DMS 273 (cell line): ENCODE measurements around the gene PRKCE.

Source experiments
- DNase-seq: peaks from one replicate; lab custom pipeline; 2025; ENCODE audit not compliant: unreplicated experiment; lab: John Stamatoyannopoulos, UW

Gene PRKCE

GRCh38 chr2:46062637-46063412, 411.4 kb downstream of the PRKCE start:
- peak; percentile 90 for DNase-seq

GRCh38 chr2:46064396-46064795, 412.9 kb downstream of the PRKCE start:
- DNase-seq = no peak

GRCh38 chr2:46065152-46065551, 413.7 kb downstream of the PRKCE start:
- DNase-seq = no peak

- DNase-seq = no peak
These were observed 414.6 kb downstream of the PRKCE start for GRCh38 chr2:46066116-46066515.

DNA sequence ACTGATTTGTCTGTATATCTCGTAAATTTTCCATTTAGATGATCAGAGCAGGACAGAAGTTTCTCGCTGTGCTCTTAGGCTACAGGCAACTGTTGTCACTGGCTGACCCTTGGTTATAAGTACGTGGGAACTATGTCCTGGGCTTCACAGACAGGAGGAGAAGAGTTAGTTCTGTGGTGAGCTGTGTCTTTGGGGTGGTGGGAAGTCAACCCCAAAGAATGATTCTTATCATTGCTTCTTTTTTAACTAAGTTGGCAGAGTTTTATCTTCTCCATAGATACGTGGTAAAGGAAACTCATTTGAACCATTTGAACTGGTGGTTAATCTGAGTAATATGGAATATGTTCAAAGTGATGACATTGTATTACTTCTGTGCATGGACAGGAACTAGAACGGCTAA, 415.1 kb downstream of the PRKCE start:
- DNase-seq = no peak

DNA sequence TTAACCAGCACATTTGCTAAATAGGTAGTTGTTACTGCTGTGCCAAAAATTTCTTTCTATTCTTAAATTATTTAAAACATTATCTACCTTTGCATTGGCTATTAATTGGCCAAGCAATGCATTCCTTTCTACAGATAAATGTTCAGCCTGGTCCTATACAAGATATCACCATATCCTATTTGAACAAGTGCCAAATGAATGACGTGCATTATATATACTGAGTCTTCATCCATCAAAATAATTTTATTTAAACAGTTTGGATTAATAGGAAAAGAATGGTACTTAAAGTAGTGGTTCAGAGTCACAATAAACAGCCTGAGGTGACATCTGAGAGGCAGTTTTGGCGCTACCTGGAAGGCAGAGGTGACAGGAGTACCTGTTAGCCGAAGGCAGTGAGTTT, 415.6 kb downstream of the PRKCE start:
- no peak for DNase-seq

DNA sequence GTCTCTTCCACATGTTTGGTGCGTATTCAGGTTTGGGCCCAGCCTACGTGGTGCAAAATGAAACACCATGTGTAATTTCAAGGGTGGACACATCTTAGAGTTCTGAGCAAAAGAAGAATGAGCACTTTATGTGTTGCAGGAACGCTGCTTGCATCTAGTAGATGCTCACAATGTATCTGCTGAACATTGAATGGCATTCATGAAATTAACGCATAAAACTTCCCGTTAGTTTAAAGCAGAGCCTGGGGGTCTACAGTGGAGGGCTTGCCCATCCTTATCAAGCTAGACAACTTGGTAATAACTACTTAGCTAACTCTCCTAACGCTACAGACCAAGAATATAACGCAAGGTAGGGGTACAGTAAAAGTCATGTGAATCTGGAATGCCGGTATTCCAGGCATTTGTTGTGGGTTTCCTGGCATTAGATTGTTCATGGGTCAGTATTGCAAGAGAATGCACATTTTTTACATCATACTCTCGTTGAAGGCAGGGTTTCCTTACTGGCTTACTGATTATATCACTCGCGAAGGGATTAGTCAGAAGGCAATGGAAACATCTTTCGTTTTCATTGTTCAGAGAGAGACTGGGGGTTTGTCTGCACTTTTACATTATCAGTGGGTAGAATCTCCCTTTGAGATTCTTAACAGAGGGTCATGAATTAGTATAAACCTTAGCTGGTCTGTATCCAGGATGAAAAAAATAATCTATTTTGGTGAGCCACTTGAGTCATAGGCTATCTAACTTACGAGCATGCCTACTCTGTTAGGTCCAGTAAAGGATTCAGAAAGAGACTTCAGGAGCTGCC, 416.2 kb downstream of the PRKCE start:
- DNase-seq = no peak

DNA sequence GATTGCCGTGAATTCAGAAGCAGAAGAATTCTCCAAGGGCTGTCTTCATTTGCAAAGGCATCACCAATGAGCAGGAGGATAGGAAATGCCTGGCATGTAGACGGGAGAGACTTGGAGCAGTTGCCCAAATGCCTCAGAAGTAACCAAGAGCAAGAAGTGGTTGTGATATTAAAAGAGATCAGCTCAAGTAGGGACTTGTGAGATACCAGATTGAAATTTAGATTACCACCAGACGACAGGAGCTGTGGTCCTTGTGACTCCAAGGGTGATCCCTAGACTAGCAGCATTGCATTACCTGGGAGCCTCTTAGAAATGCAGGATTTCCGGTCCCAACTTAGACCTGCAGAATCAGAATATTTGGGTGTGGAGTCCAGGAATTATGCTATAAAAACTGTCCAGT, 417.2 kb downstream of the PRKCE start:
- no peak for DNase-seq

- no peak for DNase-seq
These were observed 419.6 kb downstream of the PRKCE start for GRCh38 chr2:46071074-46071473.

DNA sequence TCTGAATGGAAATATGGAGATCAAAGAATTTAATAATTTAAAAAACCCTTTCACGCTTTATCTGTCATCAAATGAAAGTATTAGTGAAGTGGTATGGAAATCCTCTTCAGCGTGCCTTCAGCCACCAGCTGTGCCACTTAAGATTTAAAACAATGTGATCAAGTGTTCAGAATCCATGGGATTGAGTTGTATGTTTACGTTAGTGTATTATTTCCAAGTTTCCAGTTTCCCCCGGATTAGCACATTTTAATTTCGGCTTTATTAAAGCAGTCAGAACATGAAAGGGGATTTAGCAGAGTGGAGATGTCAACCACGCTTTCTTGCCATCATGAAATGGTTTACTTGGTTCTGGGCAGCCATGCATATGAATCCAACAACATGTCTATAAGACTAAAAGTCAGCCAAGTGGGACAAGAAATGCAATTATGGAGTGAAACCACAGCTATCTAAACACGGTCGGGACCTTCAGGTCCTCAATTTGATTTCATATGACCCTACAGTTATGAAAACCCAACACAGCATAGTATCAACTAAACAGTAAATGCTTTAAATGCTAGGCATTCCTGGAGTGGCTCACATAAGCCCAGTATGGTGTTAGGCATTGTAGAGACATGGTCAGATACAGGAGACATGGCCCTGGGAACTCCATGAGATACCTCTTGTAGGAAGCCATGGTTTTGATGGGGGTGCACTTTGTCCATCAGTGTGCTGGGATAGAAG, 420.8 kb downstream of the PRKCE start:
- no peak for DNase-seq

- DNase-seq = peak; percentile 10
These were observed 422.1 kb downstream of the PRKCE start for GRCh38 chr2:46073540-46074046.

DNA sequence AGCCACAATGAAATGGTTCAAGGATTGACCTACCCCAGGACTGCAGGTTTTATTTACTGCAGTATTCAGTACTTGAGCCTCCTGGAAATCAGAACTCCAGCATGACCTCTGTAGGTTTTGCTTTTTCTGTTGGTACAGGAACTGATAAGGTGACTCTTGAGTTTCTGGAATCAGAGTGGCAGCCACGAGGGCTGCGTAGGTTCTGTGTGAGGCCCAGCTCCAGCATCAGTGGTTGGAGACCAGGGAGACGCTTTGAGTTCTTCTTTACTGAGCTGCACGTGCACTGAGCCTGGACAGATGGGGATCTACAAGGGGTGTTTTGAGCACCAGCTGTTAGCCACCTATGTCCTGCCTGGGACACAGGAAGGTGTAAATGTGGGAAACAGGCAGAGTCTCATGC, 423.0 kb downstream of the PRKCE start:
- DNase-seq = peak; percentile 65

DNA sequence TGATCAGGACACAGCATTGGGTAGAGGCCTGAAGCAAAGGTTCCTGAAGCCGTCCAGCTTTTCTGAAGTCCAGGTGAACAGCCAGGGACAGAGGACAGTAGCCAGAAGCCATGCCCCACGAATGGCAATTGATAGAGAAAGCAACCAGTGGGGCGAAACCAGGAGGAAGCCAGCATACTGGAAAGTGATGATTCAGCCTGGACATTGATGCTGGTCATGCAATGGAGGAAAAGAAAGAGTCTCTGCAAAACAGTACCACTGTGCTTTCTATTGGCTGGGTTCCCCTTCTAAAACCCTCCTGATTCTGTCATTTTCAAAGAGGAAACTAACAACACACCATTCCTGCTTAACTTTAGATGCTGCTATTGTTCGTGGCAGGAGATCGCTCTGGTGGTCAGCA, 424.4 kb downstream of the PRKCE start:
- no peak for DNase-seq

GRCh38 chr2:46076251-46076650, 424.8 kb downstream of the PRKCE start:
- DNase-seq = no peak

DNA sequence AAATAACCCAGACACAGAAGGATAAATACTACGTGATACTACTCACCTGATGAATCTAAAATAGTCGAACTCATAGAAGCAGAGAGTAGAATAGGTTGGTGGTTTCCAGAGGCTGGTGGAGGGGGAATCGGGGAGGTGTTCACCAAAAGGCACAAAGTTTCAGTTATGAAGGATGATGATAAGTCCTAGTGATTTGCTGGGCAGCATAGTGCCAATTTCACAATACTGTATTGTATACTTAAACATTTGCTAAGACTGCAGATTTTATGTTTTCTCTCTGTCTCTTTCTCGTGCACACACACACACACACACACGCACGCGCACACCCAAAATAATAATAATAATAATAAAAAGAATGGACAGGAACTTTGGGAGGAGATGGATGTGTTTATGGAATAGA, 425.4 kb downstream of the PRKCE start:
- no peak for DNase-seq

GRCh38 chr2:46077522-46078107, 426.1 kb downstream of the PRKCE start:
- no peak for DNase-seq

GRCh38 chr2:46079985-46080560, 428.6 kb downstream of the PRKCE start:
- DNase-seq = no peak

DNA sequence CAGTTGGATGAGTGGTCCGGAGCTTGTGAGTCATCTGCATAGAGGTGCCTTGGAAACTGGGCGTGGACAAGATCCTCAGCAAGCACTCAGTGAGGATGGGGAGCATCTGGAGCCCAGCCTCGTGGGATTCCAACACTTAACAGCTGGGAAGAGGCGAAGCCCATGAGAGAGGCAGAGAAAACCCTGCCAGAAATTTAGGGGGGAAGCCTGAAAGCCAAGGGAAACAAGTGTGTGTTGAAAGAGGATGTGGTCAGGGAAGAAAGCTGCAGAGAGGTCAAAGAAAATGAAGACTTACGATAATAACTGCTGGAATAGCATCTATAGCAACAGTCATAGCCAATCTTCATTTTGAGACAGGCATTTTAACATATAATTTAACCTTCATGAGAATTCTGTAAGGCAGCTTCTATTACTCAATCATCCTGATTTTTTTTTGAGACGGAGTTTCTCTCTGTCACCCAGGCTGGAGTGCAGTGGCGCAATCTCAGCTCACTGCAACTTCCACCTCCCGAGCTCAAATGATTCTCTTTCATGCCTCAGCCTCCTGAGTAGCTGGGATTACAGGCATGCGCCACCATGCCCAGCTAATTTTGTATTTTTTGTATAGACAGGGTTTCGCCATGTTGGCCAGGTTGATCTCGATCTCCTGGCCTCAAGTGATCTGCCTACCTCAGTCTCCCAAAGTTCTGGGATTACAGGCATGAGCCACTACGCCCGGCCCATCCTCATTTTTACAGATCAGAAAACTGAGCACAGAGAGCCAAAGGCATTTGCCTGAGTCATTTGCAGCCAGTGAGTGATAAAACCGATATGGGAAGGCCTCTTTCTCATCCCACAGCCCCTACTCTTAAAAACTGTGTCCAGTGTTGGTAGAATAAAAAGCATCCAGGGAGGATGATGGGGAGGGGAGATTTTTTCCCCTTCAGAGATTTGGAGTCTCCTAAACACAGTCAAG, 431.3 kb downstream of the PRKCE start:
- DNase-seq = no peak

GRCh38 chr2:46086578-46087070, 435.1 kb downstream of the PRKCE start:
- no peak for DNase-seq

DNA sequence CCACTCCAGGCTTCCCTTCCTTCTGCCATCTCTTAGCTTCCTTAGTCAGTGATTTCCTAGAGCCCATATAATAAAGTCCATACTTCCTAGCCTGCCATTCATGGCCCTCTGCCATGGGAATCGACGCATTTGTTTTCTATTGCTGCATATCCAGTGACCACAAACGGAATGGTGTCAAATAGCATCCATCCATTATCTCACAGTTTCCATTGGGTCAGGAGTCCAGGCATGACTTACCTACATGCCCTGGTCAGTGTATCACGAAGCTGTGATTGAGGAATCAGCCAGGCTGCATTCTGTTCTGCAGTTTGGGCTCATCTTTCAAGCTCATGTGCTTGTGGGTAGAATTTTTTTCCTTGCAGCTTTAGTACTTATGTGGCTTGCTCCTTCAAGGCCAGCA, 436.0 kb downstream of the PRKCE start:
- DNase-seq = no peak
